HG03565 (cell line): ENCODE data around the gene ACD.

ENCODE experiments used
- ATAC-seq: cut with Tn5 transposase; IDR thresholded peaks from one replicate; pipeline ENCODE4 v1.9.1; 2021; ENCODE audit warnings: mild to moderate bottlenecking, moderate library complexity; ENCODE audit not compliant: unreplicated experiment

ACD gene

DNA sequence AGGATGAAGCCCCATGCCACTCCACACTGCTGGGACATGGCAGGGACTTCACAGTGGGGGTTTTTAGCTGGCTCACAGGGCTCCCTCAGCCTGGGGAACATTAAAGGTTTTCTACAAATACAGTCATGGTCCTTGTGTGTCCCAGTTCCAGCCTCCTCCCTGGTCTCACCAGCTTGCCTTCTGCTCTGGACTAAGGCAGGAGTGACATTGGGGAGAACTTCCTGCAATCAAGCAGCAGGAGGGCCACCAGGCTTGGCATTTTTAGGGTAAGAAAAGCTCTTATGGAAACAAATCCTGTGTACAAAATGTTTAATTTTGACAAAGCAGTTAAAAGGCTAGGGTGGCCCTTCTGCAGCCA lies 2.6 kb upstream of the ACD start:
- no peak for ATAC-seq

- ATAC-seq: no peak
Observed at GRCh38 chr16:67661886-67662652, 2.0 kb upstream of the ACD start.

DNA sequence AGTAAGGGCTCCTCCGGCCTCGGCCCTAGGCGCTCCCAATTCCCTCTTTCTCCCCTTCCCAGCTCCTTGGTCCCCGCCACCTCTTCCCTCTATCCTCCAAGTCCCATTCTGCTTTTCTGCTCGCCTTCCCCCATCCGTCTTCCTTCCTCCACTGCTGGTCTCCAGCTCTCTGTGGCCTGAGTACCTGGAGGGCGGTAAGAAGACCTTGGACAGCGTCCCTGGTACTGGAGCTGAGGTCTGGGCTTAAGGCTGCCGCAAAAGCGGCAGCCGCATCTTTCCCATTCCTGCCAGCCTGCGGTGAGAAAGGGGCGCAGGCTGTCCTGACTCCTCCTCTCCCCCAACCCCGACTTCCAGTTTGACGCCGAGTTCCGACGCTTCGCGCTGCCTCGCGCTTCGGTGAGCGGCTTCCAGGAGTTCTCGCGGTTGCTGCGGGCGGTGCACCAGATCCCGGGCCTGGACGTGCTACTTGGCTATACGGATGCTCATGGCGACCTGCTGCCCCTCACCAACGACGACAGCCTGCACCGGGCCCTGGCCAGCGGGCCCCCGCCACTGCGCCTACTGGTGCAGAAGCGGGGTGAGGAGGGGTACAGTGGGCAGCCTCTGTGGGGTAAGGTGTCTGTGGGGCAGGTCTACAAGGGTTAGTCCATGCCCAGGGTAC lies 1.2 kb upstream of the ACD start:
- ATAC-seq: no peak

- ATAC-seq: peak; percentile 71
Observed at GRCh38 chr16:67660564-67661028, 536 bp upstream of the ACD start, which contains the start of gene PARD6A. TSS of gene PARD6A (plus strand) at chr16:67660960. CDS start at chr16:67661039, 79 bp downstream.

- no peak for ATAC-seq
Observed at GRCh38 chr16:67658849-67659674, 998 bp downstream of the ACD start.

GRCh38 chr16:67657751-67658518 lies 2.1 kb downstream of the ACD start:
- no peak for ATAC-seq

GRCh38 chr16:67657017-67657608 lies 2.9 kb downstream of the ACD start:
- ATAC-seq: no peak

GRCh38 chr16:67656344-67657016 lies 3.6 kb downstream of the ACD start:
- ATAC-seq: no peak

- ATAC-seq: no peak
Observed at GRCh38 chr16:67655363-67655762, 4.7 kb downstream of the ACD start.

DNA sequence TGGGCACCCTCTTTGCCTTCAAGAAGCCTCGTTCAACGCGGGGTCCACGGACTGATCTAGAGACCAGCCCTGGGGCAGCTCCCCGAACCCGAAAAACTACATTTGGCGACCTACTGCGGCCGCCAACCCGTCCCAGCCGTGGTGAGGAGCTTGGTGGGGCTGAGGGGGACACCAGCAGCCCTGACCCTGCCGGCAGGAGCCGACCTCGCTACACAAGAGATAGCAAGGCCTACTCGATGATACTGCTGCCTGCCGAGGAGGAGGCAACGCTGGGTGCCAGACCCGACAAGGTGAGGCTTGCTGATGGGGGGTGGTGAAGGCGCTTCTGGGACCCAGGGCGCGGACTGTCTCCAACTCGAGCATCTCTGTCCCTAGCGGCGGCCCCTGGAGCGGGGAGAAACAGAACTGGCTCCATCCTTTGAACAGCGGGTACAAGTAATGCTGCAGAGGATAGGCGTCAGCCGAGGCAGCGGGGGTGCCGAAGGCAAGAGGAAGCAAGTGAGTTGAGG lies 5.6 kb downstream of the ACD start:
- no peak for ATAC-seq

DNA sequence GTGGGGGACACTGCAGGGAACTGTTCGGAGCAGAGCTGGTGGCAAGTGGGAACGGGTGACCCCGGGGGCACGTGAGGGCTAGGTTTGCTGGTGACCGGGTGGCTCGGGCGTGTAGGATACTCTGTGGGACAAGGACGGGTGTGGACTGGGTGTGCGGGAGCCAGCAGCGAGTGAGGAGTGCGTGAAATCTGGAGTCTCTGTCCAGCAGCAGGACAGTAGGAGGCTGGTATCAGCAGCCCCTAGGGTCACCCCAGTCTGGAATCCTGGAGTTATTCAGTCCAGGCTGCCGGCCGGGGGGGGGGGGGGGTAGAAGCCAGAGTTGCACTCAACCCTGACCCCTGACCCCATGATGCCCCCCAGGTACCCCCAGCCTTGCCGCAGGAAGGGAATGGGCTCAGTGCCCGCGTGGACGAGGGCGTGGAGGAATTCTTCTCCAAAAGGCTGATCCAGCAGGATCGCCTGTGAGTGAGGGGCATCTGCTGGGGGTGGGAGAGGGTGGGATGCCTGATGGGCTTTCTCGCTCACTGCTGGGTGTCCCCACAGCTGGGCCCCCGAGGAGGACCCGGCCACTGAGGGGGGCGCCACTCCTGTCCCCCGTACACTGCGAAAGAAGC lies 6.2 kb downstream of the ACD start:
- ATAC-seq: no peak

- ATAC-seq: no peak
Observed at GRCh38 chr16:67653128-67653788, 6.8 kb downstream of the ACD start.

DNA sequence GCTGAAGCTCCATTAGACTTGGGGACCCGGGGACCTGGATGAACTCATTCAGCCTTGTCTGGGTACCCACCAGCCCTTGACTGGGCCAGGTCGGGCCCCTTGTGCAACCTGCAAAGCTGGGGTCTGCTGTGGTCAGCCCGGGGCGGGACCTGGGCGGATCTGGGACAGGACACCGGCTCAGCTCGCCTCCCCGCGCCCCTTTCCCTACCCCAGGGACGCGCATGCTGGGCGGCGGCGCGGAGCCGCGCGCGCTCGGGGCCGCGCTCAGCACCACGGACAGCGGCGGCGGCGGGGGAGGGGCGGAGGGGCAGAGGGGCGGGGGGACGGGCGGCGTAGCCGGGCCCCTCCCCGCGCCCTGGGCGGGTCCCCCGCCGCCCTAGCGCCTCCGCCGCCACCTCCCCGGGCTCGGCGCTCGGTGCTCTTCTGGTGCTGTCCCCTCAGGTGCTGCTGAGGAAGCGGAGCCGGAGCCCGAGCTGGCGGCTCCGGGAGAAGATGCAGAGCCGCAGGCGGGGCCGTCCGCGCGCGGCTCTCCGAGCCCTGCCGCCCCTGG lies 7.4 kb downstream of the ACD start:
- no peak for ATAC-seq

- ATAC-seq: no peak
Observed at GRCh38 chr16:67651847-67652246, 8.2 kb downstream of the ACD start.

GRCh38 chr16:67651039-67651438 lies 9.0 kb downstream of the ACD start:
- ATAC-seq: no peak

- no peak for ATAC-seq
Observed at GRCh38 chr16:67650023-67650422, 10.0 kb downstream of the ACD start.

GRCh38 chr16:67649494-67649931 lies 10.5 kb downstream of the ACD start:
- ATAC-seq: no peak

- ATAC-seq: no peak
Observed at GRCh38 chr16:67648764-67649407, 11.2 kb downstream of the ACD start.
